ENCODE results near the gene ZNF280C. TPM values are rescaled to one million over a fixed set of nuclear protein-coding genes. Genes with fewer than 3 reads are reported as not detected.

The ZNF280C gene
- total RNA-seq, 1 experiment from 2014 or later = 12.9 TPM

DNA sequence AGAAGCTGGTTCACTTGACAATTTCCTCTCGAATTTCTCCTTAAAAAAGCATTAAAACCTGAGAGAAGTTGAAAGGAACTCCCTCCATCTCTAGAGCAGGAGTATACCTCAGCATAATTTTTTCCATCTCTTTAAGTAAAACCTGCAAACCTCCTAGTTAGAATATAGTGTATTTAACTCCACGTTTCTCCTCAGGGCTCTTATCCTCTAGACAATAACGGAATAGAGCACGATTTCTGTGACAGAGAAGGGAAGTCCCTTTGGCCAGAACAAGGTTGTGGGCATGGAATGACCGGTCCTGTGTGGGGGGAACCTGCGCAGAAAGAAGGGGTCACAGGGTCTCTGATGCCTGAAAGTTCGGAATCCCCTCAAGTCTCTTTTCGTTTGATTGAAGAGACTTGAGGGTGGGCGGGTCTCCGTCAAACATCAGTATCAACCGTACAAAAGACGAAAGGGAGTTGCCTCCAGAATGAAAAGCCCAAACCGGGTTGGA lies 697 bp downstream of the ZNF280C start:
- peaks cover 18% of the 10 kb centered on the region; the same call in 1 of the 2 replicates for H3K4me1 ChIP-seq (ENCODE audit: control insufficient read depth, insufficient read depth, low read length)
- H3K27ac ChIP-seq (ENCODE audit: low read length) = peak overlapping the region; percentile 97
- peak; percentile 39; the same call in 1 of the 2 replicates for ATAC-seq
- H3K36me3 ChIP-seq (ENCODE audit: control insufficient read depth, insufficient read depth, low read length) = no peaks in the 10 kb centered on the region; the same call in 1 of the 2 replicates
- intact Hi-C loops (cut with micrococcal nuclease; ENCODE audit: unreplicated experiment) = no loop called here
- H3K9me3 ChIP-seq (ENCODE audit: control insufficient read depth, insufficient read depth, low read depth, low read length) = no peaks in the 10 kb centered on the region; the same call in 1 of the 2 replicates
- no peak for TF ChIP-seq TCF7L2 (IDR thresholded peaks at IDR 0.05; ENCODE audit: low read depth, low read length)
- TF ChIP-seq POLR2AphosphoS5 (IDR thresholded peaks at IDR 0.05; ENCODE audit: low read depth, low read length) = no peak
- TF ChIP-seq, protein P1, sequence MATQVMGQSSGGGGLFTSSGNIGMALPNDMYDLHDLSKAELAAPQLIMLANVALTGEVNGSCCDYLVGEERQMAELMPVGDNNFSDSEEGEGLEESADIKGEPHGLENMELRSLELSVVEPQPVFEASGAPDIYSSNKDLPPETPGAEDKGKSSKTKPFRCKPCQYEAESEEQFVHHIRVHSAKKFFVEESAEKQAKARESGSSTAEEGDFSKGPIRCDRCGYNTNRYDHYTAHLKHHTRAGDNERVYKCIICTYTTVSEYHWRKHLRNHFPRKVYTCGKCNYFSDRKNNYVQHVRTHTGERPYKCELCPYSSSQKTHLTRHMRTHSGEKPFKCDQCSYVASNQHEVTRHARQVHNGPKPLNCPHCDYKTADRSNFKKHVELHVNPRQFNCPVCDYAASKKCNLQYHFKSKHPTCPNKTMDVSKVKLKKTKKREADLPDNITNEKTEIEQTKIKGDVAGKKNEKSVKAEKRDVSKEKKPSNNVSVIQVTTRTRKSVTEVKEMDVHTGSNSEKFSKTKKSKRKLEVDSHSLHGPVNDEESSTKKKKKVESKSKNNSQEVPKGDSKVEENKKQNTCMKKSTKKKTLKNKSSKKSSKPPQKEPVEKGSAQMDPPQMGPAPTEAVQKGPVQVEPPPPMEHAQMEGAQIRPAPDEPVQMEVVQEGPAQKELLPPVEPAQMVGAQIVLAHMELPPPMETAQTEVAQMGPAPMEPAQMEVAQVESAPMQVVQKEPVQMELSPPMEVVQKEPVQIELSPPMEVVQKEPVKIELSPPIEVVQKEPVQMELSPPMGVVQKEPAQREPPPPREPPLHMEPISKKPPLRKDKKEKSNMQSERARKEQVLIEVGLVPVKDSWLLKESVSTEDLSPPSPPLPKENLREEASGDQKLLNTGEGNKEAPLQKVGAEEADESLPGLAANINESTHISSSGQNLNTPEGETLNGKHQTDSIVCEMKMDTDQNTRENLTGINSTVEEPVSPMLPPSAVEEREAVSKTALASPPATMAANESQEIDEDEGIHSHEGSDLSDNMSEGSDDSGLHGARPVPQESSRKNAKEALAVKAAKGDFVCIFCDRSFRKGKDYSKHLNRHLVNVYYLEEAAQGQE (IDR thresholded peaks at IDR 0.05; ENCODE audit: insufficient read depth in 1 of 2, low read depth in 2 of 2, low read length in 1 of 2) = no peak
- TF ChIP-seq SIN3A (IDR thresholded peaks at IDR 0.05; ENCODE audit: borderline replicate concordance, insufficient read depth, low read depth, low read length) = no peak
- TF ChIP-seq, protein P2, sequence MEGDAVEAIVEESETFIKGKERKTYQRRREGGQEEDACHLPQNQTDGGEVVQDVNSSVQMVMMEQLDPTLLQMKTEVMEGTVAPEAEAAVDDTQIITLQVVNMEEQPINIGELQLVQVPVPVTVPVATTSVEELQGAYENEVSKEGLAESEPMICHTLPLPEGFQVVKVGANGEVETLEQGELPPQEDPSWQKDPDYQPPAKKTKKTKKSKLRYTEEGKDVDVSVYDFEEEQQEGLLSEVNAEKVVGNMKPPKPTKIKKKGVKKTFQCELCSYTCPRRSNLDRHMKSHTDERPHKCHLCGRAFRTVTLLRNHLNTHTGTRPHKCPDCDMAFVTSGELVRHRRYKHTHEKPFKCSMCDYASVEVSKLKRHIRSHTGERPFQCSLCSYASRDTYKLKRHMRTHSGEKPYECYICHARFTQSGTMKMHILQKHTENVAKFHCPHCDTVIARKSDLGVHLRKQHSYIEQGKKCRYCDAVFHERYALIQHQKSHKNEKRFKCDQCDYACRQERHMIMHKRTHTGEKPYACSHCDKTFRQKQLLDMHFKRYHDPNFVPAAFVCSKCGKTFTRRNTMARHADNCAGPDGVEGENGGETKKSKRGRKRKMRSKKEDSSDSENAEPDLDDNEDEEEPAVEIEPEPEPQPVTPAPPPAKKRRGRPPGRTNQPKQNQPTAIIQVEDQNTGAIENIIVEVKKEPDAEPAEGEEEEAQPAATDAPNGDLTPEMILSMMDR (IDR thresholded peaks at IDR 0.05) = no peak
- ChIA-PET POLR2A (no interaction called here), CTCF (interaction anchor here (0.5 kb wide), 1 partner anchor 44 kb away, joined by 3 read pairs; no protein-coding TSS in a partner anchor)
- no peaks in the 10 kb centered on the region for H3K27me3 ChIP-seq (ENCODE audit: control insufficient read depth, insufficient read depth, low read length)
- no TSS peak for BruUV-seq (replicated peaks)
- in situ Hi-C loops (cut with HindIII; ENCODE audit: low pct_unique_long_range_greater_than_20kb, low sequenced_read_pairs) = no loop called here
- DNase-seq (ENCODE audit: low read depth, low spot score) = no peak
- H3K4me3 ChIP-seq (ENCODE audit: low read depth in 2 of 2, low read length in 2 of 2) = peak overlapping the region; percentile 73 to 84

DNA sequence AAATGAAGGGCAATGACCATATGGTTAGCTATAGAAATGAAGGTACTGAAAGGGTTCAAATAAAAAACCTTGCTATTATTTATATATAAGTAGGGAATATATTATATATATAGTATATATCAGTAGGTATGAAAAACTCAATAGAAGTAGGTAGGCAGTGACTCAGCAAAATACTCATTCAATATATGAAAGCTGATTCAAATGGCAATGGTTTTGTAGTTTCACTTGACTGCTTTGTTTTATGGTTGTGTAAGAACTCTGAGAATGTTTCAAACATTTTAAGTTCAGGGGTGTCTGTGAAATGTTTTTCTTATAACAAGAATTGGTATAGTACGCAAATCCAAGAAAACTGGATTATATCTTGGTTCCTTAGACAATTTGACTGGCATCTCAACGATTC lies 4.1 kb downstream of the ZNF280C start:
- POLR2A ChIA-PET = interaction anchor here (0.7 kb wide), 2 partner anchors 44 to 1769 kb away, joined by 4 to 9 read pairs; no protein-coding TSS in a partner anchor
- DNase-seq (ENCODE audit: low read depth, low spot score) (no peak), ATAC-seq (no peak)
- Histone ChIP-seq H3K36me3 (ENCODE audit: control insufficient read depth, insufficient read depth, low read length) (no peaks in the 10 kb centered on the region; the same call in 1 of the 2 replicates), H3K27ac (ENCODE audit: low read length) (0 out of 2 replicates have a peak overlapping the region, but pooled peaks have one; percentile 27), H3K4me3 (ENCODE audit: low read depth in 2 of 2, low read length in 2 of 2) (no peak overlapping the region), H3K9me3 (ENCODE audit: control insufficient read depth, insufficient read depth, low read depth, low read length) (no peaks in the 10 kb centered on the region; the same call in 1 of the 2 replicates), H3K4me1 (ENCODE audit: control insufficient read depth, insufficient read depth, low read length) (peaks cover 24% of the 10 kb centered on the region), H3K27me3 (ENCODE audit: control insufficient read depth, insufficient read depth, low read length) (no peaks in the 10 kb centered on the region)
- CTCF ChIA-PET = interaction anchor here (0.6 kb wide), 1 partner anchor 1925 kb away, joined by 3 read pairs; no protein-coding TSS in a partner anchor
- BruUV-seq (replicated peaks) = no TSS peak
- in situ Hi-C loops (cut with HindIII; ENCODE audit: low pct_unique_long_range_greater_than_20kb, low sequenced_read_pairs) = no loop called here
- no peak for TF ChIP-seq POLR2AphosphoS5 (IDR thresholded peaks at IDR 0.05; ENCODE audit: low read depth, low read length)
- intact Hi-C loops (cut with micrococcal nuclease; ENCODE audit: unreplicated experiment) = no loop called here

DNA sequence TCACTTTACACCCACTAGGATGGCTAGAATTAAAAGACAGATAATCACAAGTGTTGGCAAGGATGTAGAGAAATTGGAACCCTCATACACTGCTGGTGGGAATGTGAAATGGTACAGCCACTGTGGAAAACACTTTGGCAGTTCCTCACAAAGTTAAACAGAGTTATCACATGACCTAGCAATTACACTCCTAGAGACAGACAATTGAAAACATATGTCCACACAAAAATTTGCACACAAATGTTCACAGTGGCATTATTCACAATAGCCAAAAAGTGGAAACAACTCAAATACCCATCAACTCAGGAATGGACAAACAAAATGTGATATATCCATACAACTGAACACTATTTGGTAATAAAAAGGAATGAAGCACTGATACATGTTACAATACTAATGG lies 5.7 kb downstream of the ZNF280C start:
- H3K4me1 ChIP-seq (ENCODE audit: control insufficient read depth, insufficient read depth, low read length) = peaks cover 24% of the 10 kb centered on the region
- in situ Hi-C loops (cut with HindIII; ENCODE audit: low pct_unique_long_range_greater_than_20kb, low sequenced_read_pairs) (no loop called here), intact Hi-C loops (cut with micrococcal nuclease; ENCODE audit: unreplicated experiment) (no loop called here)
- peaks cover 2% of the 10 kb centered on the region; the same call in 1 of the 2 replicates for H3K36me3 ChIP-seq (ENCODE audit: control insufficient read depth, insufficient read depth, low read length)
- no peak overlapping the region for H3K27ac ChIP-seq (ENCODE audit: low read length)
- H3K4me3 ChIP-seq (ENCODE audit: low read depth in 2 of 2, low read length in 2 of 2) = no peak overlapping the region
- H3K9me3 ChIP-seq (ENCODE audit: control insufficient read depth, insufficient read depth, low read depth, low read length) = no peaks in the 10 kb centered on the region
- DNase-seq (ENCODE audit: low read depth, low spot score) (no peak), ATAC-seq (no peak)
- POLR2A ChIA-PET = no interaction called here
- TF ChIP-seq, protein P2 (IDR thresholded peaks at IDR 0.05) = no peak
- TF ChIP-seq, protein P1 (IDR thresholded peaks at IDR 0.05; ENCODE audit: insufficient read depth in 1 of 2, low read depth in 2 of 2, low read length in 1 of 2) = no peak
- TF ChIP-seq POLR2AphosphoS5 (IDR thresholded peaks at IDR 0.05; ENCODE audit: low read depth, low read length) (no peak), SIN3A (IDR thresholded peaks at IDR 0.05; ENCODE audit: borderline replicate concordance, insufficient read depth, low read depth, low read length) (no peak), TCF7L2 (IDR thresholded peaks at IDR 0.05; ENCODE audit: low read depth, low read length) (no peak)
- H3K27me3 ChIP-seq (ENCODE audit: control insufficient read depth, insufficient read depth, low read length) = no peaks in the 10 kb centered on the region
- CTCF ChIA-PET = no interaction called here
- BruUV-seq (replicated peaks) = no TSS peak

Data from Panc1 (cell line).